Ovary (tissue), 10 donors: ENCODE results near the gene FRMD4A. TPM values are rescaled to one million over a fixed set of nuclear protein-coding genes. Genes with fewer than 3 reads are reported as not detected.

Experiments used
- DNase-seq, 5 donors: peaks; one replicate each; pipeline ENCODE4 v3.0.0-alpha.2; 2019 to 2020
- H3K27ac ChIP-seq, 2 donors: fragments of 200-600 bp; one replicate each; pipeline versions ENCODE4 v1.5.1 to v1.8.0; 2019 to 2022
- H3K27me3 ChIP-seq: fragments of 200-600 bp; one replicate; pipeline ENCODE4 v1.8.0; 2022
- H3K36me3 ChIP-seq: fragments of 200-600 bp; sonication (generic); one replicate; pipeline ENCODE4 v1.5.1; 2019
- H3K4me1 ChIP-seq: one replicate; pipeline ENCODE4 v1.8.1; 2013; ENCODE audit warnings: mild to moderate bottlenecking, moderate library complexity; ENCODE audit not compliant: insufficient read depth
- H3K4me3 ChIP-seq: fragments of 200-600 bp; sonication (generic); one replicate; pipeline ENCODE4 v1.5.1; 2017
- H3K9me3 ChIP-seq, 2 donors: fragments of 200-600 bp in 1 of 2; sonication (generic) in 1 of 2; one replicate each; pipeline versions ENCODE4 v1.5.1 to v1.8.1; 2013 to 2019; ENCODE audit warnings: mild to moderate bottlenecking in 1 of 2, moderate library complexity in 1 of 2
- EP300 ChIP-seq: sonication (generic); formaldehyde crosslinking; IDR thresholded peaks from one replicate; pipeline ENCODE4 v1.6.1; 2017; ENCODE audit warnings: antibody characterized with exemption
- POLR2A ChIP-seq: fragments of 450-650 bp; IDR thresholded peaks from one replicate; pipeline ENCODE4 v1.6.1; 2017; ENCODE audit warnings: antibody characterized with exemption, mild to moderate bottlenecking, moderate library complexity
- WGBS, 3 donors: extraction: QIAGEN DNeasy Blood & Tissue Kit in 1 of 3; methylation state at CpG; one replicate each; pipeline versions ENCODE4 v1.1.5 to v1.1.7; 2013 to 2017; 5-methylcytosine and 5-hydroxymethylcytosine counted together
- intact Hi-C, 4 donors: fragments of 100-400 bp; cut with DNase I; formaldehyde crosslinking; loops; one replicate each; pipeline versions ENCODE4 v1.11.0 to v1.15.1; 2022 to 2023
- long read RNA-seq, 3 donors: library from polyadenylated mRNA in 2 of 3; unstranded in 2 of 3; transcript quantifications; one replicate each; pipeline ENCODE4 v2.0.0 and lab custom pipeline, GENCODE V29; 2021 to 2026
- polyA plus RNA-seq, 2 donors: library from polyadenylated mRNA; stranded (reverse); fragments of 200-250 nt in 1 of 2; fragments of 350-450 nt in 1 of 2; fragmentation: Illumina TruSeq in 1 of 2; extraction: RNeasy Lipid Tissue Mini Kit (QIAGEN cat#74804) in 1 of 2; gene quantifications; one replicate each; pipeline ENCODE4 v1.2.3, GENCODE V29; 2013 to 2014
- total RNA-seq, 7 donors: library from RNA; depleted of rRNA in 2 of 7; stranded (reverse); fragments of >200 nt in 2 of 7; fragmentation: NEBNext Ultra II Directional in 3 of 7; extraction: Animal tissue kit (Norgen Biotek cat#: 25700) in 3 of 7; gene quantifications; one replicate each; pipeline versions ENCODE4 v1.1.0 to v1.2.4, GENCODE V29; 2016 to 2023
- TF ChIP-seq, protein P1 (sequence below), 3 donors: fragments of 450-650 bp in 2 of 3; fragments of 200-600 bp in 1 of 3; IDR thresholded peaks; one replicate each; pipeline versions ENCODE4 v1.5.1 to v1.8.0; 2016 to 2022; ENCODE audit warnings: antibody characterized with exemption in 3 of 3, mild to moderate bottlenecking in 1 of 3
- donor health status: DM: no; HTN: no; CAD: no; lungs with moderate emphysema.
- donor health status: DM: no; HTN: no; CAD: no.
- donor health status: Bipolar disorder and iron deficiency.
- donor health status: DM: yes; HTN: yes; CAD: no.
- donor health status: DM: no; HTN: no; CAD: no.
- donor health status: DM: yes; HTN: yes; CAD: no.

Gene FRMD4A
- total RNA-seq: 10 to 100 TPM in 4 of 7 donors, 1 to 10 TPM in 3; 5.5 to 24.7 (median 12.0) TPM
- polyA plus RNA-seq: 10 to 100 TPM; 11.0 to 11.3 TPM
- long read RNA-seq, donor 1, partial matches to known transcripts: 1 of 13 reads
- long read RNA-seq, donor 1, other reads (novel, unspliced or antisense): 11 of 13 reads
- long read RNA-seq, donor 2: 0 reads
- long read RNA-seq, donor 3, partial matches to known transcripts: 0 of 7 reads
- long read RNA-seq, donor 3, other reads (novel, unspliced or antisense): 6 of 7 reads

DNA sequence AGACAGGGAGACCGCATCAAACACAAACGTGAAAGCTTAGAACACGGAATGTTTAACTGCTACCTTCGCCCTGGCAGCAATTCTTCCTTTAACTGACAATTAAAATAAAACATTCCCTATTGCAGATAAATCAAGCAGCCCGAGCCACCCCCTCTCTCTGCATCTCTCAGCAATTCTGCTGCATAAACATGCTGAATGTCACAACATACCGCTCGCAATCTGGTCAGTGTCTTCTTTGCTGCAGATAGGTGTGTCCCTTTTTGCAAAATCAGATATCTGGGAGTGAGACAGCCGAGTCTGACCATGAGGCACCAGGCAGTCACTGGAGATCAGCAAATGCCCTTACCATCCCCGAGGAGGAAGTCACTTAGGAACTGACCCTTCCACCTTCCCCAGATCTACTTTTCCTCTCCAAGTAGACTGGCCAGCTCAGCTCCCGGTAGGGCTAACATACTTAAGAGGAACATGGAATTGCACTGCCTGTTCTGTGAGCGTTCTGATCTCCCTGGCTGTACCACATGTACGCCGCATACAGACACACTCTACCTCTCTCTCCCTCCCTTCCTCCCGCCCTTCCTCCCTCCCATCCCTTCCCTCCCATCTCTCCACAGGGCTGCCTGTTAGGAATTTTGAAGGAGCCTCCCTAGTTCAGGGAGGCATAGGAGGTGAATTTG lies at the start of gene FRMD4A:
Gene FRMD4A, minus strand, starts transcription at position 537 of the 674 bp plus-strand sequence.
- Histone ChIP-seq H3K27ac (no peak within 1 kb of the TSS), H3K36me3 (no peaks in the 10 kb centered on the region), H3K4me3 (no peak within 1 kb of the TSS), H3K9me3 (no peaks in the 10 kb centered on the region), H3K4me1 (no peaks in the 10 kb centered on the region), H3K27me3 (no peaks in the 10 kb centered on the region)
- 20 to 29% (median 26%) methylated on average over 14 of the region's 14 CpGs for WGBS, 3 donors
- intact Hi-C loops: no loop called here
- DNase-seq: peak in 3 of 5 donors; percentile 13 to 40 (median 26)
- TF ChIP-seq EP300 (no peak), POLR2A (no peak)
- TF ChIP-seq, protein P1, sequence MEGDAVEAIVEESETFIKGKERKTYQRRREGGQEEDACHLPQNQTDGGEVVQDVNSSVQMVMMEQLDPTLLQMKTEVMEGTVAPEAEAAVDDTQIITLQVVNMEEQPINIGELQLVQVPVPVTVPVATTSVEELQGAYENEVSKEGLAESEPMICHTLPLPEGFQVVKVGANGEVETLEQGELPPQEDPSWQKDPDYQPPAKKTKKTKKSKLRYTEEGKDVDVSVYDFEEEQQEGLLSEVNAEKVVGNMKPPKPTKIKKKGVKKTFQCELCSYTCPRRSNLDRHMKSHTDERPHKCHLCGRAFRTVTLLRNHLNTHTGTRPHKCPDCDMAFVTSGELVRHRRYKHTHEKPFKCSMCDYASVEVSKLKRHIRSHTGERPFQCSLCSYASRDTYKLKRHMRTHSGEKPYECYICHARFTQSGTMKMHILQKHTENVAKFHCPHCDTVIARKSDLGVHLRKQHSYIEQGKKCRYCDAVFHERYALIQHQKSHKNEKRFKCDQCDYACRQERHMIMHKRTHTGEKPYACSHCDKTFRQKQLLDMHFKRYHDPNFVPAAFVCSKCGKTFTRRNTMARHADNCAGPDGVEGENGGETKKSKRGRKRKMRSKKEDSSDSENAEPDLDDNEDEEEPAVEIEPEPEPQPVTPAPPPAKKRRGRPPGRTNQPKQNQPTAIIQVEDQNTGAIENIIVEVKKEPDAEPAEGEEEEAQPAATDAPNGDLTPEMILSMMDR (IDR thresholded peaks at IDR 0.05): no peak

DNA sequence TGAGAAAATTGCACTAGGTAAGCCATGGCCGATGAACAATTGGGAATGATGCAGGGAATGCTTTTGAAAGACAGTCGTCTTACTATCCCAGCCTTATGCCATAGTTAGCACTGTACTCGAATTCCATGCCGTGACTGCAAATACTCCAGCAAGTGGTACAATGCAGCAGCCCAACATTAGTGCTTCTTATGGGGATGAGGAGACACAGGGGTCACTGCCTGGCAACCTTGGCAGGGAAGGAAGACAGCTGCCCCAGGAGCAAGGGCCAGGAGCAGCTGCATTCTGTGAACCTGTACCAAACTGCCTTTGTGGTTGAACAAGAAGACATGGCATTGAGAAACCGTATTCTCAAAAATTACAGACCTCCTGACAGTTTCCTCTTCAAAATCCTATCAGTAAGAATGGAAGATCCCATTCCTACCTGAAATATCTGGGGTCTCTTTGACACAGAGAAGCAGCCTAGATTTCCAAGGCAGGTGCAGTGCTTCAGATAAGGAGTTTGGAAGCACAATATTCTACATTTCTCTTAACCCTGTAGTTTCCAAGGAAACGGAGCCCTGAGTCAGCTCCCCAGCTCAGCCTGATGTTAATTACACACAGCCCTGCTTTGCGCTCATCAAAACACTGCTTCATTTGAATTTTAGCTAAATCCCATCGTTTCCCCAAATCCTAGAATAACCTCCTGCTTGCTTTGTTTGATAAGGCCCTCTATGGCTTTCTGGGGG lies 49.0 kb upstream of the FRMD4A start:
- H3K9me3 ChIP-seq: no peaks in the 10 kb centered on the region
- no peak for DNase-seq
- no peaks in the 10 kb centered on the region for H3K4me1 ChIP-seq
- H3K4me3 ChIP-seq: no peak overlapping the region
- intact Hi-C loops: no loop called here
- WGBS, 3 donors: 77 to 81% (median 78%) methylated on average over 8 of the region's 8 CpGs
- TF ChIP-seq, protein P1 (IDR thresholded peaks at IDR 0.05): no peak
- TF ChIP-seq EP300: no peak
- TF ChIP-seq POLR2A: no peak
- no peak overlapping the region for H3K27ac ChIP-seq
- no peaks in the 10 kb centered on the region for H3K36me3 ChIP-seq
- H3K27me3 ChIP-seq: no peaks in the 10 kb centered on the region

DNA sequence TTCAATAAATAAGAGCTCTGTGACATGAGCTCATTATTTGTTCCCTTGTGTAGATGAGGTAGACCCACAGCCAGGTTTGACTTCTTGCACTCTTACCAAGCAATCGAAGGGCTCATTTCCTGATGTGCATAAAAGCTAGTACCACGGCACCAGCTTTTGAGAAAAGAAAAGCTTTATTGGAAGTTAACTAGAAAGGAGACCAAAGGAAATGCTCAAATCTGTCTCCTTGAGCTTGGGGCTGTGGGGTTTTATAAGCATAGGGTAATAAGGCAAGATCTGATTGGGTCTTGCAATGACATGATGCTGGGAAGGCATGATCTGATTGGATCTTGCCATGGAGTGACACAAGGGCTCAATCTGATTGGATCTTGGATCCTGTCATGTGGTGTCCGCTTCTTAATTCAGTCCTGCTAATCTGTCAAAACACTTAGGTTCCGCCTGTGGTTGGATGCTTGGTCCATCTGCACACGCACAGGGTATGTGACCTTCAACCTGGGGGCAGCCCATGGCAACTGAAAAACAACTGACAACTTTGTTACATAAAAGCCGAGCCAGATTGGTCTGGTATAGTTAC lies 47.8 kb upstream of the FRMD4A start:
- H3K27ac ChIP-seq: no peak overlapping the region
- no peak for DNase-seq
- intact Hi-C loops: no loop called here
- TF ChIP-seq EP300 (no peak), POLR2A (no peak)
- TF ChIP-seq, protein P1 (IDR thresholded peaks at IDR 0.05): no peak
- no peaks in the 10 kb centered on the region for H3K36me3 ChIP-seq
- 91 to 96% (median 92%) methylated on average over 6 of the region's 6 CpGs for WGBS, 3 donors
- no peaks in the 10 kb centered on the region for H3K27me3 ChIP-seq
- H3K4me1 ChIP-seq: no peaks in the 10 kb centered on the region
- no peak overlapping the region for H3K4me3 ChIP-seq
- H3K9me3 ChIP-seq: no peaks in the 10 kb centered on the region

- Histone ChIP-seq H3K27me3 (no peaks in the 10 kb centered on the region), H3K4me1 (no peaks in the 10 kb centered on the region), H3K9me3 (no peaks in the 10 kb centered on the region), H3K36me3 (no peaks in the 10 kb centered on the region), H3K4me3 (no peak overlapping the region), H3K27ac (no peak overlapping the region)
- 87 to 95% (median 89%) methylated on average over 4 of the region's 4 CpGs for WGBS, 3 donors
- DNase-seq: no peak
- intact Hi-C loops: no loop called here
- TF ChIP-seq, protein P1 (IDR thresholded peaks at IDR 0.05): no peak
- no peak for TF ChIP-seq POLR2A
- no peak for TF ChIP-seq EP300
Measured at GRCh38 chr10:14377591-14378175, 47.0 kb upstream of the FRMD4A start.
